ENCODE results near the gene TTC33.

GRCh38 chr5:40781843-40782409 lies 26.2 kb upstream of the TTC33 start:
- no peak for TF ChIP-seq TAF1 (IDR thresholded peaks at IDR 0.05; ENCODE audit: borderline replicate concordance, insufficient read depth, low read length)
- TF ChIP-seq, protein P1, sequence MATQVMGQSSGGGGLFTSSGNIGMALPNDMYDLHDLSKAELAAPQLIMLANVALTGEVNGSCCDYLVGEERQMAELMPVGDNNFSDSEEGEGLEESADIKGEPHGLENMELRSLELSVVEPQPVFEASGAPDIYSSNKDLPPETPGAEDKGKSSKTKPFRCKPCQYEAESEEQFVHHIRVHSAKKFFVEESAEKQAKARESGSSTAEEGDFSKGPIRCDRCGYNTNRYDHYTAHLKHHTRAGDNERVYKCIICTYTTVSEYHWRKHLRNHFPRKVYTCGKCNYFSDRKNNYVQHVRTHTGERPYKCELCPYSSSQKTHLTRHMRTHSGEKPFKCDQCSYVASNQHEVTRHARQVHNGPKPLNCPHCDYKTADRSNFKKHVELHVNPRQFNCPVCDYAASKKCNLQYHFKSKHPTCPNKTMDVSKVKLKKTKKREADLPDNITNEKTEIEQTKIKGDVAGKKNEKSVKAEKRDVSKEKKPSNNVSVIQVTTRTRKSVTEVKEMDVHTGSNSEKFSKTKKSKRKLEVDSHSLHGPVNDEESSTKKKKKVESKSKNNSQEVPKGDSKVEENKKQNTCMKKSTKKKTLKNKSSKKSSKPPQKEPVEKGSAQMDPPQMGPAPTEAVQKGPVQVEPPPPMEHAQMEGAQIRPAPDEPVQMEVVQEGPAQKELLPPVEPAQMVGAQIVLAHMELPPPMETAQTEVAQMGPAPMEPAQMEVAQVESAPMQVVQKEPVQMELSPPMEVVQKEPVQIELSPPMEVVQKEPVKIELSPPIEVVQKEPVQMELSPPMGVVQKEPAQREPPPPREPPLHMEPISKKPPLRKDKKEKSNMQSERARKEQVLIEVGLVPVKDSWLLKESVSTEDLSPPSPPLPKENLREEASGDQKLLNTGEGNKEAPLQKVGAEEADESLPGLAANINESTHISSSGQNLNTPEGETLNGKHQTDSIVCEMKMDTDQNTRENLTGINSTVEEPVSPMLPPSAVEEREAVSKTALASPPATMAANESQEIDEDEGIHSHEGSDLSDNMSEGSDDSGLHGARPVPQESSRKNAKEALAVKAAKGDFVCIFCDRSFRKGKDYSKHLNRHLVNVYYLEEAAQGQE (IDR thresholded peaks at IDR 0.05; ENCODE audit: insufficient read depth in 1 of 2, low read depth in 2 of 2, low read length in 2 of 2): no peak
- TF ChIP-seq POLR2AphosphoS5 (IDR thresholded peaks at IDR 0.05; ENCODE audit: low read depth, low read length): no peak
